ENCODE measurements around the gene SFTPA1.
"Not testable (repeated sequence)": the region's sequence is repeated elsewhere in the genome, so short reads cannot be mapped to it uniquely, and the experiment has no call there.

Gene SFTPA1

GRCh38 chr10:79610601-79611191 is at the start of gene SFTPA1:
TSS of gene SFTPA1 (plus strand) at chr10:79610939. CDS start at chr10:79611826, 887 bp downstream.
- DNase-seq (ENCODE audit: low spot score): no peak

GRCh38 chr10:79561257-79561656 is 49.5 kb upstream of the SFTPA1 start:
- DNase-seq (ENCODE audit: low spot score): no peak

GRCh38 chr10:79562135-79562756 is 48.5 kb upstream of the SFTPA1 start:
- peak; percentile 38 for DNase-seq (ENCODE audit: low spot score)

- DNase-seq (ENCODE audit: low spot score): no peak
Measured at GRCh38 chr10:79563426-79563825, 47.3 kb upstream of the SFTPA1 start.

- not testable (repeated sequence) for DNase-seq (ENCODE audit: low spot score)
Measured at GRCh38 chr10:79570624-79571023, 40.1 kb upstream of the SFTPA1 start.

GRCh38 chr10:79579361-79579760 is 31.4 kb upstream of the SFTPA1 start:
- DNase-seq (ENCODE audit: low spot score): no peak

- no peak for DNase-seq (ENCODE audit: low spot score)
Measured at GRCh38 chr10:79581044-79581443, 29.7 kb upstream of the SFTPA1 start.

GRCh38 chr10:79582096-79582495 is 28.6 kb upstream of the SFTPA1 start:
- DNase-seq (ENCODE audit: low spot score): no peak

GRCh38 chr10:79582954-79583353 is 27.8 kb upstream of the SFTPA1 start:
- DNase-seq (ENCODE audit: low spot score): not testable (repeated sequence)

GRCh38 chr10:79583488-79584024 is 27.2 kb upstream of the SFTPA1 start:
- DNase-seq (ENCODE audit: low spot score): no peak

GRCh38 chr10:79585870-79586527 is 24.7 kb upstream of the SFTPA1 start:
- DNase-seq (ENCODE audit: low spot score): no peak

GRCh38 chr10:79586933-79587332 is 23.8 kb upstream of the SFTPA1 start:
- DNase-seq (ENCODE audit: low spot score): no peak

GRCh38 chr10:79588800-79589199 is 21.9 kb upstream of the SFTPA1 start:
- no peak for DNase-seq (ENCODE audit: low spot score)

GRCh38 chr10:79593377-79593776 is 17.4 kb upstream of the SFTPA1 start:
- no peak for DNase-seq (ENCODE audit: low spot score)

- not testable (repeated sequence) for DNase-seq (ENCODE audit: low spot score)
Measured at GRCh38 chr10:79594565-79594964, 16.2 kb upstream of the SFTPA1 start.

GRCh38 chr10:79595510-79595909 is 15.2 kb upstream of the SFTPA1 start:
- DNase-seq (ENCODE audit: low spot score): no peak

- not testable (repeated sequence) for DNase-seq (ENCODE audit: low spot score)
Measured at GRCh38 chr10:79599644-79600043, 11.1 kb upstream of the SFTPA1 start.

- no peak for DNase-seq (ENCODE audit: low spot score)
Measured at GRCh38 chr10:79601939-79602338, 8.8 kb upstream of the SFTPA1 start.

GRCh38 chr10:79602953-79603352 is 7.8 kb upstream of the SFTPA1 start:
- no peak for DNase-seq (ENCODE audit: low spot score)

- no peak for DNase-seq (ENCODE audit: low spot score)
Measured at GRCh38 chr10:79604294-79604693, 6.4 kb upstream of the SFTPA1 start.

- no peak for DNase-seq (ENCODE audit: low spot score)
Measured at GRCh38 chr10:79605308-79605707, 5.4 kb upstream of the SFTPA1 start.

- peak; percentile 6 for DNase-seq (ENCODE audit: low spot score)
Measured at GRCh38 chr10:79608505-79609375, 2.0 kb upstream of the SFTPA1 start.
